K562 (cell line): ENCODE measurements around the gene TXN2.

ENCODE experiments used
- FOSL1 ChIP-seq: fragments of 200-800 bp; sonication (Bioruptor generic); conservative IDR thresholded peaks from 2 replicates; pipeline ENCODE4 v1.6.1; 2016; ENCODE audit warnings: missing genetic modification characterization, missing compliant biosample characterization
- HDAC6 ChIP-seq: IDR thresholded peaks from 2 replicates; pipeline ENCODE4 v1.6.1; 2012; ENCODE audit warnings: low read depth, mild to moderate bottlenecking, control low read depth, inconsistent platforms, low read length, moderate library complexity
- PCBP1 ChIP-seq: fragments of 200-400 bp; formaldehyde crosslinking; IDR thresholded peaks from 2 replicates; pipeline ENCODE4 v1.6.1; 2018; ENCODE audit warnings: mild to moderate bottlenecking, low read depth, low read length; ENCODE audit not compliant: poor library complexity, severe bottlenecking
- POLR2A ChIP-seq: fragments of 450-650 bp; conservative IDR thresholded peaks from 2 replicates; pipeline ENCODE4 v1.6.1; 2016
- ZFP91 ChIP-seq: sonication (generic); formaldehyde crosslinking; IDR thresholded peaks from 2 replicates; pipeline ENCODE4 v1.8.0; 2022; ENCODE audit warnings: mild to moderate bottlenecking, missing genetic modification reagents
- TF ChIP-seq, protein P1 (sequence below), 3 experiments: IDR thresholded peaks in 2 of 3; conservative IDR thresholded peaks in 1 of 3; 2 replicates each; pipeline ENCODE4 v1.5.1; 2011 to 2012; ENCODE audit warnings: low read length in 3 of 3, mild to moderate bottlenecking in 3 of 3, control low read depth in 2 of 3, improper control_type of control experiment in 1 of 3, inconsistent platforms in 1 of 3, low read depth in 1 of 3, mixed read lengths in 1 of 3, moderate library complexity in 1 of 3; ENCODE audit not compliant: insufficient read depth in 2 of 3

DNA sequence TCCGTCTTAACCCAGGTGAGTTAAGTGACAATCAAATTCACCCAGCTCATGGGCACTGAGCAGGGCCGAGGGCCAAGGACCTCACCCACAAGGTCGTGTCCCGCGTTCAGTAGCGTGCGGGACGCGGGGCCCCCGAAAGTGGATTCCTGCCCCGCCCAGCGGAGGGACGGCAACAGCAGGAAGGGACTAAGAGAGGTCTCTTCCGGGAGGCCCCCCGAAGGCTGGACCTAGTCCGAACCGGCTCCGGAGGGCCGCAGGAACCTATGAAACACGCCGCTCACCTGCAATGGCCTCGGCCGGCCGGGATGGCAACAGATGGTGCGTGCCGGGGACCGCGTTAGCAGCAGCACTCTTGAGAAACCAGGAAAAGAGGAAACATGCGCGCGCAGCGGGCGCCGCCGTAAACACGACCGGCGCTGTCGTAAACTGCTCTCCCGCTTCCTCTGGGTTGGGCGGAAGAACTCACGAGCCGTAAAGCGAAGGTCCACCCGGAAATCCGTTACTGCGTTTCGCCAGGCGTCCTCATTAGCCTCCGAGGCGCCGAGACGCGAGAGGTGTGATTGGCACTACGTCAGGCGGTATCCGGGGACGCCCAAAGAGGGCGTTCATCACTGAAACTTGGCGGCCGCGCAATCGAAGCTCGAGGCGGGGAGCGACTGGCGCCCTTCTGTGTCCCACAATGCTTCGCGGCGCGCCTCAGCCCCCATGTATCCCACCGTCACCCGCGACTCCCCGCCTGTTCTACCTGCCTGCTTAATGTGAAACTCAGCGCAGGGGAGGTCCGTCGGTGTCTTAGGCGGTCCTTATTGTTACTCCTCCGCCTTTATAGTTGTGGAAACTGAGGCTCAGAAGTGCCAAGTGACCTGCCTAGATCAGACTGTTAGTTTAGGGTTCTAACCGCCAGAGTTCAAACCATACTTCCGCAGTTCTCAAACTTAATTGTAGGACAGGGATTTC lies 47.6 kb upstream of the TXN2 start, which contains the start of gene EIF3D:
- TF ChIP-seq HDAC6: no peak
- TF ChIP-seq POLR2A: peak; percentile 95
- no peak for TF ChIP-seq ZFP91 (CRISPR knock-in tag)
- TF ChIP-seq, protein P1, sequence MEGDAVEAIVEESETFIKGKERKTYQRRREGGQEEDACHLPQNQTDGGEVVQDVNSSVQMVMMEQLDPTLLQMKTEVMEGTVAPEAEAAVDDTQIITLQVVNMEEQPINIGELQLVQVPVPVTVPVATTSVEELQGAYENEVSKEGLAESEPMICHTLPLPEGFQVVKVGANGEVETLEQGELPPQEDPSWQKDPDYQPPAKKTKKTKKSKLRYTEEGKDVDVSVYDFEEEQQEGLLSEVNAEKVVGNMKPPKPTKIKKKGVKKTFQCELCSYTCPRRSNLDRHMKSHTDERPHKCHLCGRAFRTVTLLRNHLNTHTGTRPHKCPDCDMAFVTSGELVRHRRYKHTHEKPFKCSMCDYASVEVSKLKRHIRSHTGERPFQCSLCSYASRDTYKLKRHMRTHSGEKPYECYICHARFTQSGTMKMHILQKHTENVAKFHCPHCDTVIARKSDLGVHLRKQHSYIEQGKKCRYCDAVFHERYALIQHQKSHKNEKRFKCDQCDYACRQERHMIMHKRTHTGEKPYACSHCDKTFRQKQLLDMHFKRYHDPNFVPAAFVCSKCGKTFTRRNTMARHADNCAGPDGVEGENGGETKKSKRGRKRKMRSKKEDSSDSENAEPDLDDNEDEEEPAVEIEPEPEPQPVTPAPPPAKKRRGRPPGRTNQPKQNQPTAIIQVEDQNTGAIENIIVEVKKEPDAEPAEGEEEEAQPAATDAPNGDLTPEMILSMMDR (IDR thresholded peaks at IDR 0.05 in 2 of 3, conservative IDR thresholded peaks at IDR 0.05 in 1 of 3; ENCODE audit: insufficient read depth in 2 of 3, low read depth in 1 of 3, low read length in 3 of 3): peak in 2 of 3 experiments; percentile 8 to 14; a peak in 1 of 6 replicates
- no peak for TF ChIP-seq FOSL1 (tag)
- TF ChIP-seq PCBP1: no peak
